Adrenal gland (tissue), 5 donors: ENCODE results near the gene FAM13B.

Experiments
- POLR2A ChIP-seq, 2 donors: fragments of 450-650 bp; IDR thresholded peaks; one replicate each; pipeline ENCODE4 v1.6.1; 2017; ENCODE audit warnings: antibody characterized with exemption in 2 of 2, mild to moderate bottlenecking in 2 of 2, moderate library complexity in 1 of 2
- TF ChIP-seq, protein P1 (sequence below), 6 experiments: fragments of 450-650 bp in 4 of 6; fragments of 200-600 bp in 2 of 6; sonication (generic) in 1 of 6; IDR thresholded peaks; 1 replicate in 5 of 6; 2 replicates in 1 of 6; pipeline versions ENCODE4 v1.5.1 to v1.8.0; 2016 to 2021; ENCODE audit warnings: antibody characterized with exemption in 6 of 6, mild to moderate bottlenecking in 2 of 6, moderate library complexity in 1 of 6
- donor health status: DM: no; HTN: no; CAD: no.

- no peak for TF ChIP-seq POLR2A (IDR thresholded peaks at IDR 0.05)
- TF ChIP-seq, protein P1, sequence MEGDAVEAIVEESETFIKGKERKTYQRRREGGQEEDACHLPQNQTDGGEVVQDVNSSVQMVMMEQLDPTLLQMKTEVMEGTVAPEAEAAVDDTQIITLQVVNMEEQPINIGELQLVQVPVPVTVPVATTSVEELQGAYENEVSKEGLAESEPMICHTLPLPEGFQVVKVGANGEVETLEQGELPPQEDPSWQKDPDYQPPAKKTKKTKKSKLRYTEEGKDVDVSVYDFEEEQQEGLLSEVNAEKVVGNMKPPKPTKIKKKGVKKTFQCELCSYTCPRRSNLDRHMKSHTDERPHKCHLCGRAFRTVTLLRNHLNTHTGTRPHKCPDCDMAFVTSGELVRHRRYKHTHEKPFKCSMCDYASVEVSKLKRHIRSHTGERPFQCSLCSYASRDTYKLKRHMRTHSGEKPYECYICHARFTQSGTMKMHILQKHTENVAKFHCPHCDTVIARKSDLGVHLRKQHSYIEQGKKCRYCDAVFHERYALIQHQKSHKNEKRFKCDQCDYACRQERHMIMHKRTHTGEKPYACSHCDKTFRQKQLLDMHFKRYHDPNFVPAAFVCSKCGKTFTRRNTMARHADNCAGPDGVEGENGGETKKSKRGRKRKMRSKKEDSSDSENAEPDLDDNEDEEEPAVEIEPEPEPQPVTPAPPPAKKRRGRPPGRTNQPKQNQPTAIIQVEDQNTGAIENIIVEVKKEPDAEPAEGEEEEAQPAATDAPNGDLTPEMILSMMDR (IDR thresholded peaks at IDR 0.05) = no peak
Observed at GRCh38 chr5:137901011-137901817, 131.7 kb downstream of the FAM13B start.
